AG09319 (cell line): ENCODE data around the gene KCNK5.

Experiments
- DNase-seq: peaks from one replicate; pipeline ENCODE4 v3.0.0-alpha.2; 2010; ENCODE audit warnings: low read depth; ENCODE audit errors: extremely low read depth
- CTCF ChIP-seq: IDR thresholded peaks from 2 replicates; pipeline ENCODE4 v1.5.1; 2011; ENCODE audit warnings: low read depth, mild to moderate bottlenecking, inconsistent platforms, low read length, moderate library complexity

The KCNK5 gene

GRCh38 chr6:39203436-39204159 lies 25.7 kb downstream of the KCNK5 start:
- DNase-seq, result no peak
- no peak for TF ChIP-seq CTCF

GRCh38 chr6:39202166-39202565 lies 27.1 kb downstream of the KCNK5 start:
- DNase-seq, result no peak
- TF ChIP-seq CTCF, result no peak

- no peak for DNase-seq
- TF ChIP-seq CTCF, result no peak
These were observed 28.7 kb downstream of the KCNK5 start for GRCh38 chr6:39200498-39201020.

GRCh38 chr6:39199976-39200375 lies 29.3 kb downstream of the KCNK5 start:
- no peak for TF ChIP-seq CTCF
- no peak for DNase-seq

- no peak for TF ChIP-seq CTCF
- no peak for DNase-seq
These were observed 29.9 kb downstream of the KCNK5 start for GRCh38 chr6:39199231-39199940.

- DNase-seq, result no peak
- TF ChIP-seq CTCF, result no peak
These were observed 30.7 kb downstream of the KCNK5 start for GRCh38 chr6:39198528-39198927.

- no peak for TF ChIP-seq CTCF
- no peak for DNase-seq
These were observed 31.3 kb downstream of the KCNK5 start for GRCh38 chr6:39197922-39198500.
